ENCODE data around the gene DAAM2. TPM values are rescaled to one million over a fixed set of nuclear protein-coding genes. Genes with fewer than 3 reads are reported as not detected.

The DAAM2 gene
- total and polyA plus RNA-seq, 4 donors: 1.9 to 17.0 (median 4.4) TPM

DNA sequence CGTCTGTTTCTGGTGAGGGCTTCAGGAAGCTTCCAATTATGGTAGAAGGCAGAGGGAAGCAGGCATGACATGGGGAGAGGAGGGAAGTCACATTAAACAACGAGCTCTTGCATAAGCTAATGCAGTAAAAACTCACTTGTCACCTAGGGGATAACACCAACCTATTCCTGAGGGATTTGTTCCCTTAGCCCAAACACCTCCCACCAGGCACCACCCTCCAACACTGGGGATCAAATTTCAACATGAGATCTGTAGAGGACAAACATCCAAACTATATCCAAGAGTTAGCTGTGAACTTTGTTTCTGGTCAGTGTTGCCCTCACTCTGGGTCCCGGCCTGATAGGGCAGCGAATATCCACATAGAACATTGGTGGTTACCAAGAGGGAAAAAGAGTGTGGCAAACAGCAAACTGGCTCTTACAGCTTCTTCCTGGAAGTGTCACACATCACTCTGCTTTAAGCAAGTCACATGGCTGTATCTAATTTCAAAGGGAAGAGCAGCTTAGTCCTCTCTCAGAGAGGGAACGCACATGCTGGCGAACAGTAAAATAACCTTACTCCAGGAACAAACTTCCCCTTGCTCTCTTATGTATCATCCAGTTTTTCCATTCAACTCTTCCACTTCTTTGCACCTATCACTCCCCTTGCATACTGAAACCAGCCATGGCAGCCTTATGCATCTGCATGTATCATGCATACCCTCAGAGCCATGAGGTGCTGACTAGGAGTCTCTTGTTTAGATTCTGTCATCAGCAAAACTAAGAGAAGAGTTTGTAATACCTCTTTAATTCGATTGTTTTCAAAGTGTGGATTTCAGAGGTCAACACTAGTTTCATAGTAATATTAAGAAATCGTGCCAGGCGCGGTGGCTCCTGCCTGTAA is 146.8 kb downstream of the DAAM2 start (continued):
- TF ChIP-seq, protein P1, sequence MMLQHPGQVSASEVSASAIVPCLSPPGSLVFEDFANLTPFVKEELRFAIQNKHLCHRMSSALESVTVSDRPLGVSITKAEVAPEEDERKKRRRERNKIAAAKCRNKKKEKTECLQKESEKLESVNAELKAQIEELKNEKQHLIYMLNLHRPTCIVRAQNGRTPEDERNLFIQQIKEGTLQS (IDR thresholded peaks at IDR 0.05): peak; percentile 12
- peak; percentile 50 for TF ChIP-seq HNF4G (IDR thresholded peaks at IDR 0.05)
- peak; percentile 85 to 93 for TF ChIP-seq RXRA (IDR thresholded peaks at IDR 0.05)
- TF ChIP-seq, protein P2, sequence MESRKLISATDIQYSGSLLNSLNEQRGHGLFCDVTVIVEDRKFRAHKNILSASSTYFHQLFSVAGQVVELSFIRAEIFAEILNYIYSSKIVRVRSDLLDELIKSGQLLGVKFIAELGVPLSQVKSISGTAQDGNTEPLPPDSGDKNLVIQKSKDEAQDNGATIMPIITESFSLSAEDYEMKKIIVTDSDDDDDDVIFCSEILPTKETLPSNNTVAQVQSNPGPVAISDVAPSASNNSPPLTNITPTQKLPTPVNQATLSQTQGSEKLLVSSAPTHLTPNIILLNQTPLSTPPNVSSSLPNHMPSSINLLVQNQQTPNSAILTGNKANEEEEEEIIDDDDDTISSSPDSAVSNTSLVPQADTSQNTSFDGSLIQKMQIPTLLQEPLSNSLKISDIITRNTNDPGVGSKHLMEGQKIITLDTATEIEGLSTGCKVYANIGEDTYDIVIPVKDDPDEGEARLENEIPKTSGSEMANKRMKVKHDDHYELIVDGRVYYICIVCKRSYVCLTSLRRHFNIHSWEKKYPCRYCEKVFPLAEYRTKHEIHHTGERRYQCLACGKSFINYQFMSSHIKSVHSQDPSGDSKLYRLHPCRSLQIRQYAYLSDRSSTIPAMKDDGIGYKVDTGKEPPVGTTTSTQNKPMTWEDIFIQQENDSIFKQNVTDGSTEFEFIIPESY (IDR thresholded peaks at IDR 0.05): peak; percentile 76

DNA sequence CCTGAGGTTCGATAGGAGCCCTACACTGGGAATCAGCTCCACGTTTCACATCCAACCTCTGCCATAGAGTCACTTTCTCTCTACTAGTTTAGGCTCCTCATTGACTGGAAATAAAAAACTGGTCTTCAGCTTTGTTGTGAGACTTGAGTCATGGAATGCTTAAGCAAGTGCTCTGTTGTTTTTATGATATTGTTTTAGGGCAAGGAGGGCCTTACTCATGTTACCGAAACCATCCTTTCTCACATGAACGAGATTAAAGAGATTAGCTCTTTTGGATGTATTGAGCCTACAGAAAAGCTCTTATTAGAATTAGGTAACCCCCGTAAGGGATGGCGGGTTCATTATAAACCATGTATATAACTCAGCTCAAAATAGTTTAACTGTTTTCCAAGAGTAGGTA is 149.0 kb downstream of the DAAM2 start:
- peaks cover 2 to 24% (median 15%) of the 10 kb centered on the region in 4 donors for H3K4me1 ChIP-seq (ENCODE audit: control insufficient read depth in 4 of 4, insufficient read depth in 4 of 4, low read length in 3 of 4)
- H3K27ac ChIP-seq (ENCODE audit: low read depth in 1 of 2, low read length in 2 of 2): no peak overlapping the region
- H3K4me3 ChIP-seq (ENCODE audit: low read depth in 1 of 3, low read length in 3 of 3): no peak overlapping the region
- 96% methylated on average over 6 of the region's 6 CpGs for WGBS
- H3K36me3 ChIP-seq (ENCODE audit: control insufficient read depth in 4 of 4, insufficient read depth in 3 of 4, low read depth in 1 of 4, low read length in 3 of 4): no peaks in the 10 kb centered on the region
- no peaks in the 10 kb centered on the region for H3K9me3 ChIP-seq (ENCODE audit: control insufficient read depth in 4 of 4, low read length in 3 of 4)
- H3K9ac ChIP-seq (ENCODE audit: low read depth in 1 of 2, low read length in 2 of 2): no peak overlapping the region
- DNase-seq (ENCODE audit: low spot score): no peak
- TF ChIP-seq, protein P3, sequence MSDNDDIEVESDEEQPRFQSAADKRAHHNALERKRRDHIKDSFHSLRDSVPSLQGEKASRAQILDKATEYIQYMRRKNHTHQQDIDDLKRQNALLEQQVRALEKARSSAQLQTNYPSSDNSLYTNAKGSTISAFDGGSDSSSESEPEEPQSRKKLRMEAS (IDR thresholded peaks at IDR 0.05): no peak
- TF ChIP-seq SP1 (IDR thresholded peaks at IDR 0.05): no peak
- no peak for TF ChIP-seq HNF4G (IDR thresholded peaks at IDR 0.05)
- TF ChIP-seq NR2F2 (IDR thresholded peaks at IDR 0.05): no peak
- TF ChIP-seq, protein P4, sequence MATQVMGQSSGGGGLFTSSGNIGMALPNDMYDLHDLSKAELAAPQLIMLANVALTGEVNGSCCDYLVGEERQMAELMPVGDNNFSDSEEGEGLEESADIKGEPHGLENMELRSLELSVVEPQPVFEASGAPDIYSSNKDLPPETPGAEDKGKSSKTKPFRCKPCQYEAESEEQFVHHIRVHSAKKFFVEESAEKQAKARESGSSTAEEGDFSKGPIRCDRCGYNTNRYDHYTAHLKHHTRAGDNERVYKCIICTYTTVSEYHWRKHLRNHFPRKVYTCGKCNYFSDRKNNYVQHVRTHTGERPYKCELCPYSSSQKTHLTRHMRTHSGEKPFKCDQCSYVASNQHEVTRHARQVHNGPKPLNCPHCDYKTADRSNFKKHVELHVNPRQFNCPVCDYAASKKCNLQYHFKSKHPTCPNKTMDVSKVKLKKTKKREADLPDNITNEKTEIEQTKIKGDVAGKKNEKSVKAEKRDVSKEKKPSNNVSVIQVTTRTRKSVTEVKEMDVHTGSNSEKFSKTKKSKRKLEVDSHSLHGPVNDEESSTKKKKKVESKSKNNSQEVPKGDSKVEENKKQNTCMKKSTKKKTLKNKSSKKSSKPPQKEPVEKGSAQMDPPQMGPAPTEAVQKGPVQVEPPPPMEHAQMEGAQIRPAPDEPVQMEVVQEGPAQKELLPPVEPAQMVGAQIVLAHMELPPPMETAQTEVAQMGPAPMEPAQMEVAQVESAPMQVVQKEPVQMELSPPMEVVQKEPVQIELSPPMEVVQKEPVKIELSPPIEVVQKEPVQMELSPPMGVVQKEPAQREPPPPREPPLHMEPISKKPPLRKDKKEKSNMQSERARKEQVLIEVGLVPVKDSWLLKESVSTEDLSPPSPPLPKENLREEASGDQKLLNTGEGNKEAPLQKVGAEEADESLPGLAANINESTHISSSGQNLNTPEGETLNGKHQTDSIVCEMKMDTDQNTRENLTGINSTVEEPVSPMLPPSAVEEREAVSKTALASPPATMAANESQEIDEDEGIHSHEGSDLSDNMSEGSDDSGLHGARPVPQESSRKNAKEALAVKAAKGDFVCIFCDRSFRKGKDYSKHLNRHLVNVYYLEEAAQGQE (IDR thresholded peaks at IDR 0.05): no peak
- TF ChIP-seq, protein P2 (IDR thresholded peaks at IDR 0.05): no peak
- no peak for TF ChIP-seq HNF4A (conservative IDR thresholded peaks at IDR 0.05)
- TF ChIP-seq, protein P1 (IDR thresholded peaks at IDR 0.05): no peak
- TF ChIP-seq FOXA1 (IDR thresholded peaks at IDR 0.05): no peak
- TF ChIP-seq EGR1 (IDR thresholded peaks at IDR 0.05; ENCODE audit: low read depth in 2 of 2): no peak
- TF ChIP-seq RXRA (IDR thresholded peaks at IDR 0.05): no peak
- no peak for TF ChIP-seq YY1 (IDR thresholded peaks at IDR 0.05)
- TF ChIP-seq RAD21 (IDR thresholded peaks at IDR 0.05): no peak
- no peak for TF ChIP-seq FOXA2 (IDR thresholded peaks at IDR 0.05)
- TF ChIP-seq, protein P5, sequence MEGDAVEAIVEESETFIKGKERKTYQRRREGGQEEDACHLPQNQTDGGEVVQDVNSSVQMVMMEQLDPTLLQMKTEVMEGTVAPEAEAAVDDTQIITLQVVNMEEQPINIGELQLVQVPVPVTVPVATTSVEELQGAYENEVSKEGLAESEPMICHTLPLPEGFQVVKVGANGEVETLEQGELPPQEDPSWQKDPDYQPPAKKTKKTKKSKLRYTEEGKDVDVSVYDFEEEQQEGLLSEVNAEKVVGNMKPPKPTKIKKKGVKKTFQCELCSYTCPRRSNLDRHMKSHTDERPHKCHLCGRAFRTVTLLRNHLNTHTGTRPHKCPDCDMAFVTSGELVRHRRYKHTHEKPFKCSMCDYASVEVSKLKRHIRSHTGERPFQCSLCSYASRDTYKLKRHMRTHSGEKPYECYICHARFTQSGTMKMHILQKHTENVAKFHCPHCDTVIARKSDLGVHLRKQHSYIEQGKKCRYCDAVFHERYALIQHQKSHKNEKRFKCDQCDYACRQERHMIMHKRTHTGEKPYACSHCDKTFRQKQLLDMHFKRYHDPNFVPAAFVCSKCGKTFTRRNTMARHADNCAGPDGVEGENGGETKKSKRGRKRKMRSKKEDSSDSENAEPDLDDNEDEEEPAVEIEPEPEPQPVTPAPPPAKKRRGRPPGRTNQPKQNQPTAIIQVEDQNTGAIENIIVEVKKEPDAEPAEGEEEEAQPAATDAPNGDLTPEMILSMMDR (IDR thresholded peaks at IDR 0.05; ENCODE audit: low read depth, low read length, missing input control): no peak
- TF ChIP-seq TAF1 (conservative IDR thresholded peaks at IDR 0.05): no peak
- TF ChIP-seq GABPA (IDR thresholded peaks at IDR 0.05 in 1 of 2, conservative IDR thresholded peaks at IDR 0.05 in 1 of 2): no peak
- H3K27me3 ChIP-seq (ENCODE audit: control insufficient read depth in 4 of 4, insufficient read depth in 4 of 4, low read length in 3 of 4): no peaks in the 10 kb centered on the region

Data from liver (tissue), 9 donors.